Mesenchymal stem cell (in vitro differentiated cells and primary cell): ENCODE measurements around the gene TFG.

Source experiments
- DNase-seq: peaks from one replicate; pipeline ENCODE4 v3.0.0-alpha.2; 2013
- H2AFZ ChIP-seq: one replicate; pipeline ENCODE4 v1.6.1; 2013; ENCODE audit warnings: low read depth, mild to moderate bottlenecking, control low read depth, inconsistent platforms, low read length, moderate library complexity
- H2AK5ac ChIP-seq: 2 replicates; pipeline ENCODE4 v1.6.1; 2013; ENCODE audit warnings: low read length, moderate library complexity, mild to moderate bottlenecking, inconsistent platforms; ENCODE audit not compliant: severe bottlenecking
- H2BK120ac ChIP-seq: one replicate; pipeline ENCODE4 v1.6.1; 2013; ENCODE audit warnings: low read depth, mild to moderate bottlenecking, inconsistent platforms, low read length, moderate library complexity
- H2BK12ac ChIP-seq, 2 experiments: one replicate each; pipeline ENCODE4 v1.6.1; 2013; ENCODE audit warnings: inconsistent platforms in 2 of 2, low read length in 2 of 2, mild to moderate bottlenecking in 2 of 2, moderate library complexity in 2 of 2, control low read depth in 1 of 2
- H2BK15ac ChIP-seq: one replicate; pipeline ENCODE4 v1.6.1; 2013; ENCODE audit warnings: mild to moderate bottlenecking, low read depth, inconsistent platforms; ENCODE audit not compliant: poor library complexity, severe bottlenecking
- H2BK5ac ChIP-seq: 2 replicates; pipeline ENCODE4 v1.6.1; 2013; ENCODE audit warnings: low read depth, mild to moderate bottlenecking, low read length, control low read depth, inconsistent platforms; ENCODE audit not compliant: poor library complexity, severe bottlenecking
- H3K14ac ChIP-seq, 2 experiments: one replicate each; pipeline ENCODE4 v1.6.1; 2013; ENCODE audit warnings: inconsistent platforms in 2 of 2, low read length in 2 of 2, control low read depth in 1 of 2, mild to moderate bottlenecking in 1 of 2, moderate library complexity in 1 of 2
- H3K18ac ChIP-seq, 2 experiments: one replicate each; pipeline ENCODE4 v1.6.1; 2013; ENCODE audit warnings: inconsistent platforms in 2 of 2, low read length in 2 of 2, control low read depth in 1 of 2, low read depth in 1 of 2, mild to moderate bottlenecking in 1 of 2
- H3K23ac ChIP-seq, 2 experiments: one replicate each; pipeline ENCODE4 v1.6.1; 2013; ENCODE audit warnings: inconsistent platforms in 2 of 2, low read length in 2 of 2, mild to moderate bottlenecking in 2 of 2, moderate library complexity in 2 of 2, control low read depth in 1 of 2
- H3K27ac ChIP-seq: 2 replicates; pipeline ENCODE4 v1.5.1; 2013; ENCODE audit warnings: mild to moderate bottlenecking, moderate library complexity, low read length, control low read depth, inconsistent platforms; ENCODE audit not compliant: poor library complexity, severe bottlenecking
- H3K27me3 ChIP-seq, 2 experiments: 2 replicates each; pipeline versions ENCODE4 v1.6.1 to v1.7.0; 2013; ENCODE audit warnings: low read length in 2 of 2, mild to moderate bottlenecking in 2 of 2, moderate library complexity in 2 of 2, control low read depth in 1 of 2, inconsistent platforms in 1 of 2; ENCODE audit not compliant: control insufficient read depth in 1 of 2, insufficient read depth in 1 of 2
- H3K36me3 ChIP-seq, 2 experiments: 2 replicates each; pipeline versions ENCODE4 v1.6.1 to v1.7.0; 2013; ENCODE audit warnings: low read length in 2 of 2, control low read depth in 1 of 2, inconsistent platforms in 1 of 2, low read depth in 1 of 2, mild to moderate bottlenecking in 1 of 2; ENCODE audit not compliant: insufficient read depth in 2 of 2, control insufficient read depth in 1 of 2
- H3K4ac ChIP-seq, 2 experiments: one replicate each; pipeline ENCODE4 v1.6.1; 2013; ENCODE audit warnings: inconsistent platforms in 2 of 2, low read length in 2 of 2, mild to moderate bottlenecking in 2 of 2, moderate library complexity in 2 of 2, control low read depth in 1 of 2, low read depth in 1 of 2
- H3K4me1 ChIP-seq: 2 replicates; pipeline ENCODE4 v1.6.1; 2013; ENCODE audit warnings: low read depth, low read length, control low read depth; ENCODE audit not compliant: control insufficient read depth, insufficient read depth
- H3K4me2 ChIP-seq: 2 replicates; pipeline ENCODE4 v1.6.1; 2013; ENCODE audit warnings: low read length, mild to moderate bottlenecking, inconsistent platforms; ENCODE audit not compliant: poor library complexity, severe bottlenecking
- H3K4me3 ChIP-seq, 2 experiments: 2 replicates each; pipeline versions ENCODE4 v1.5.1 to v1.7.0; 2013; ENCODE audit warnings: low read length in 2 of 2, mild to moderate bottlenecking in 2 of 2, control low read depth in 1 of 2, low read depth in 1 of 2; ENCODE audit not compliant: insufficient read depth in 1 of 2
- H3K79me1 ChIP-seq: replicated peaks from 2 replicates; pipeline ENCODE4 v1.6.1; 2013; ENCODE audit warnings: mild to moderate bottlenecking, control low read depth, low read length, inconsistent platforms; ENCODE audit not compliant: poor library complexity, severe bottlenecking
- H3K9ac ChIP-seq: 2 replicates; pipeline ENCODE4 v1.7.0; 2013; ENCODE audit warnings: mild to moderate bottlenecking, low read length, moderate library complexity
- H3K9me3 ChIP-seq: 2 replicates; pipeline ENCODE4 v1.7.0; 2013; ENCODE audit warnings: mild to moderate bottlenecking, low read length; ENCODE audit not compliant: control insufficient read depth
- H4K8ac ChIP-seq: one replicate; pipeline ENCODE4 v1.6.1; 2013; ENCODE audit warnings: inconsistent platforms, mild to moderate bottlenecking, low read length, moderate library complexity
- H4K91ac ChIP-seq: one replicate; pipeline ENCODE4 v1.6.1; 2013; ENCODE audit warnings: mild to moderate bottlenecking, low read length, inconsistent platforms
- WGBS: methylation state at CpG from one replicate; pipeline ENCODE4 v1.1.7; 2013; ENCODE audit warnings: mixed read lengths; 5-methylcytosine and 5-hydroxymethylcytosine counted together

The TFG gene

DNA sequence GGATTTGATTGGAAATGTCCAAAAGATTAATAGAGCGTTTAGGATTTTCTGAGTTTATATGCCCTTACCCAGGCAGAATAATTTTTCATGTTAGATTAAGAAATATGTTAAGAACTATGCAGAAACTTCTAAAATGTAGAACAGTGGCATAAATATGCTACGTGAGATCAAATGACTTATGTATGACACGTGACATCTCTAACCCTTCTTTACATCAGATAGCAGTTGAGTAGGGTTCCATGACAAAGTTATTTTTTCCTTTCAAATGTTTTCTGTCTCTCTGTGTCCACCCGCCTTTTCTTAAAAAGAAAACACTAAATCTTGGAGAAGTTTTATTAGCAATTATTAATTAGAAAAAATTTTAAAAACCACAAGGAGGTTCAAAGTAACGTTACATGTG lies 8.6 kb upstream of the TFG start:
- Histone ChIP-seq H2BK12ac (no peak overlapping the region), H3K23ac (no peak overlapping the region), H3K9ac (no peak overlapping the region), H3K4ac (no peak overlapping the region), H2BK15ac (no peak overlapping the region), H3K9me3 (no peaks in the 10 kb centered on the region), H2BK5ac (no peak overlapping the region), H3K79me1 (no peaks in the 10 kb centered on the region), H2AK5ac (no peak overlapping the region), H4K91ac (no peak overlapping the region), H3K27ac (no peak overlapping the region), H3K14ac (no peak overlapping the region), H3K4me3 (no peak overlapping the region), H2AFZ (no peak overlapping the region), H3K36me3 (no peaks in the 10 kb centered on the region), H3K18ac (no peak overlapping the region), H3K4me1 (no peaks in the 10 kb centered on the region), H2BK120ac (no peak overlapping the region), H4K8ac (no peak overlapping the region), H3K4me2 (no peak overlapping the region), H3K27me3 (peaks cover 3 to 10% of the 10 kb centered on the region in 2 experiments)
- DNase-seq = no peak
- no CpG with 5 or more reads among the region's 5 CpGs for WGBS

DNA sequence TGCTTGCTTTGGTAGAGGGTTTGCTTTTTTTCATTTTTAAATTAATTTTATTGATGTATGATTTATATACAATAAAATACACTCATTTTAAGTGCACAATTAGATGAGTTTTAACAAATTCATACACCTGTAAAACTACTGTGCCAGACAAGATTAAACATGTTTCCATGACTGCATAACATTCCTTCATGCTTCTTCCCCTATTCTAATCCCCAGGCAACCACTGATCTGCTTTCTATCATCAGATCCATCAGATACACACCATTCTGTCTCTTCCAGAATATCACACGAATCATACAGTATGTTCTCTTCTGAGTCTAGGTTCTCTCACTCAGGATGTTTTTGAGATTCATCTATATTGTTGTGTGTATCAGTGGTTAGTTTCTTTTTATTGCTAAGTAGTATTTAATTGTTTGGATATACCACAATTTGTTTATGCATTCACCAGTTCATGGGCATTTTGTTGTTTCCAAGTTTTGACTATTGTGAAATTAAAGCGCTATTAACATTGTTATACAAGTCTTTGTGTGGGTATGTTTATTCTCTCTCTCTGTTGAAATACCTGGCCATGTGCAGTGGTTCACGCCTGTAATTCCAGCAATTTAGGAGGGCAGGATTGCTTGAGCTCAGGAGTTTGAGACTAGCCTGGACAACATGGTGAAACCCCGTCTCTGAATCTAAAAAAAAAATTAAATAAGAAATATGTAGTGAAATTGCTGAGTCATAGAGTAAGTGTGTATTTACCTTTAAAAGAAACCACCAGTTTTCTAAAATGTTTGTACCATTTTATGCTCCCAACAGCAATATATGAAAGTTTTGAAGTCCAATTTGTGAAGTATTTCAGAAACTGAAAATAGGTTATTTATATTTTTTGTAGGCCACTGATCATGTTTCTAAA lies 7.0 kb upstream of the TFG start:
- H2BK12ac ChIP-seq = no peak overlapping the region
- H3K4me3 ChIP-seq = no peak overlapping the region
- H3K4me1 ChIP-seq = no peaks in the 10 kb centered on the region
- H3K9ac ChIP-seq = no peak overlapping the region
- H3K36me3 ChIP-seq = no peaks in the 10 kb centered on the region
- no peak overlapping the region for H3K18ac ChIP-seq
- no peaks in the 10 kb centered on the region for H3K9me3 ChIP-seq
- no peak overlapping the region for H2AFZ ChIP-seq
- WGBS = 95% methylated on average over 2 of the region's 4 CpGs
- H2BK120ac ChIP-seq = no peak overlapping the region
- H4K8ac ChIP-seq = no peak overlapping the region
- no peak overlapping the region for H3K4me2 ChIP-seq
- H3K79me1 ChIP-seq = no peaks in the 10 kb centered on the region
- H2BK15ac ChIP-seq = no peak overlapping the region
- no peak overlapping the region for H2AK5ac ChIP-seq
- H3K23ac ChIP-seq = no peak overlapping the region
- no peak overlapping the region for H4K91ac ChIP-seq
- no peak overlapping the region for H3K4ac ChIP-seq
- no peak for DNase-seq
- no peak overlapping the region for H3K27ac ChIP-seq
- H2BK5ac ChIP-seq = no peak overlapping the region
- H3K14ac ChIP-seq = no peak overlapping the region
- H3K27me3 ChIP-seq = peaks cover 2 to 10% of the 10 kb centered on the region in 2 experiments

DNA sequence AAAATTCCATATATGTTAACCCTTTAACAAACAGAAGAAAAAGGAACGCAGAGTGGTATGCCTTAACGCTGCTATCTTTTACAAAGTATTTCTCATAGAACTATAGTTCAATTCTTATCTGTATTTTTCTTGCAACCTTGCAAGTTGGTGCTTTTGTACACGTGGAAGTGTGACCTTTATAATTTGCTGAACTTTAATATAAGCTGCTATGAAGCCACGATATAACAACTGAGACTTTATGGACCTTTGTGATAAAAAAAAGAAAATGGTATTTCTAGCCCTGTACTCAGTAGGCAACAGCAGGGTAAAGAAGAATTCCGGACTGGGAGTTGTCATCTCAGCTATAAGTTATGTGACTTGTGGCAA lies 6.3 kb upstream of the TFG start:
- WGBS = 87% methylated on average over 4 of the region's 5 CpGs
- Histone ChIP-seq H3K9me3 (no peaks in the 10 kb centered on the region), H3K14ac (no peak overlapping the region), H3K79me1 (no peaks in the 10 kb centered on the region), H2BK5ac (no peak overlapping the region), H3K4me1 (no peaks in the 10 kb centered on the region), H3K4me3 (no peak overlapping the region), H3K18ac (no peak overlapping the region), H3K23ac (no peak overlapping the region), H3K36me3 (no peaks in the 10 kb centered on the region), H2AFZ (no peak overlapping the region), H3K9ac (no peak overlapping the region), H4K8ac (no peak overlapping the region), H3K27ac (no peak overlapping the region), H4K91ac (no peak overlapping the region), H2BK15ac (no peak overlapping the region), H2BK120ac (no peak overlapping the region), H3K4ac (no peak overlapping the region), H3K27me3 (peaks cover 0 to 9% of the 10 kb centered on the region in 2 experiments), H2BK12ac (no peak overlapping the region), H3K4me2 (no peak overlapping the region), H2AK5ac (no peak overlapping the region)
- DNase-seq = no peak

DNA sequence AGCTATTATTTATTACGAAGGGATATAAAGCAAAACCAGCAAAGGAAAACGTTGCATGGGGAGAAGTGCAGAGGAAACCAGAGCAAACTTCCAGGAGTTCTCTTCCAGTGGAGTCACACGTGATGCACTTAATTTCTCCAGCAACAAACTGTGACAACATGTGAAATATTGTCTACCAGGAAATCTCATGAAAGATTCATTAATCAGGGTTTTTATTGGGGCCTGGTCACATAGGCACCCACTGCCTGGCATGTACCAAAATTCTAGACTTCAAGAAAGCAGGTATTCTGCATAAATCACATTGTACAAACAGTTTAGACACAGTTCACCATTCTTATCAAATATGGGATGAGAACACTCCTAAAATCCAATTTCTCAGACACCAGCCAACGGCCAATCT lies 5.4 kb upstream of the TFG start:
- H3K79me1 ChIP-seq = no peaks in the 10 kb centered on the region
- H3K9me3 ChIP-seq = no peaks in the 10 kb centered on the region
- no peak overlapping the region for H4K91ac ChIP-seq
- H3K36me3 ChIP-seq = no peaks in the 10 kb centered on the region
- no peak overlapping the region for H2BK5ac ChIP-seq
- peaks cover 0 to under 1% of the 10 kb centered on the region in 2 experiments for H3K27me3 ChIP-seq
- H4K8ac ChIP-seq = no peak overlapping the region
- H3K4me1 ChIP-seq = no peaks in the 10 kb centered on the region
- H3K9ac ChIP-seq = no peak overlapping the region
- H2BK120ac ChIP-seq = no peak overlapping the region
- no peak overlapping the region for H2AK5ac ChIP-seq
- H3K23ac ChIP-seq = no peak overlapping the region
- H3K4ac ChIP-seq = no peak overlapping the region
- WGBS = 75% methylated on average over 4 of the region's 4 CpGs
- no peak overlapping the region for H2BK12ac ChIP-seq
- H3K4me3 ChIP-seq = no peak overlapping the region
- no peak overlapping the region for H2AFZ ChIP-seq
- H3K4me2 ChIP-seq = no peak overlapping the region
- no peak overlapping the region for H2BK15ac ChIP-seq
- no peak for DNase-seq
- H3K27ac ChIP-seq = no peak overlapping the region
- no peak overlapping the region for H3K18ac ChIP-seq
- no peak overlapping the region for H3K14ac ChIP-seq
